SK-N-SH (cell line): ENCODE results near the gene PSAP. TPM values are rescaled to one million over a fixed set of nuclear protein-coding genes. Genes with fewer than 3 reads are reported as not detected.

Experiments
- CTCF ChIA-PET: fragments of 300-600, 350-600 bp; formaldehyde crosslinking; extraction: SDS; loops from one replicate; lab custom pipeline; 2021; lab: Yijun Ruan, JAX
- POLR2A ChIA-PET: fragments of 350-600 bp; sonication (Branson Sonifier 250); formaldehyde crosslinking; extraction: SDS; loops from one replicate; lab custom pipeline; 2020; ENCODE audit warnings: antibody characterized with exemption, inconsistent platforms; lab: Yijun Ruan, JAX
- DNase-seq: peaks from one replicate; pipeline ENCODE4 v3.0.0; 2012
- H2AFZ ChIP-seq: fragments of 200-600 bp; sonication (generic); 2 replicates; pipeline ENCODE4 v1.8.1; 2016; ENCODE audit warnings: antibody characterized with exemption, mild to moderate bottlenecking, low read depth
- H3F3A ChIP-seq: fragments of 200-600 bp; sonication (generic); replicated peaks from 2 replicates; pipeline ENCODE3; 2016; ENCODE audit warnings: antibody characterized with exemption, mild to moderate bottlenecking; ENCODE audit not compliant: insufficient read depth
- H3K27ac ChIP-seq, 2 experiments: fragments of 200-500 bp in 1 of 2; fragments of 200-600 bp in 1 of 2; sonication (Bioruptor generic) in 1 of 2; sonication (generic), shearing (Covaris generic) in 1 of 2; 2 replicates each; pipeline versions ENCODE4 v1.5.1 to v1.6.1; 2014 to 2016; ENCODE audit warnings: low read depth in 2 of 2, inconsistent platforms in 1 of 2, low read length in 1 of 2, mild to moderate bottlenecking in 1 of 2, mixed read lengths in 1 of 2
- H3K27me3 ChIP-seq: fragments of 200-600 bp; sonication (generic), shearing (Covaris generic); 2 replicates; pipeline ENCODE4 v1.6.1; 2016; ENCODE audit warnings: mixed run types; ENCODE audit not compliant: insufficient read depth
- H3K36me3 ChIP-seq, 2 experiments: fragments of 200-500 bp in 1 of 2; fragments of 200-600 bp in 1 of 2; sonication (Bioruptor generic) in 1 of 2; sonication (generic) in 1 of 2; replicated peaks in 1 of 2; 2 replicates each; pipeline versions ENCODE3 to v1.5.1; 2014 to 2016; ENCODE audit warnings: low read length in 1 of 2, mild to moderate bottlenecking in 1 of 2; ENCODE audit not compliant: insufficient read depth in 2 of 2, control insufficient read depth in 1 of 2
- H3K4me1 ChIP-seq, 2 experiments: fragments of 200-500 bp in 1 of 2; fragments of 200-600 bp in 1 of 2; sonication (Bioruptor generic) in 1 of 2; sonication (generic), shearing (Covaris generic) in 1 of 2; 2 replicates each; pipeline versions ENCODE4 v1.5.1 to v1.6.1; 2014 to 2016; ENCODE audit warnings: low read depth in 1 of 2, low read length in 1 of 2, mixed run types in 1 of 2; ENCODE audit not compliant: insufficient read depth in 2 of 2, control insufficient read depth in 1 of 2
- H3K4me2 ChIP-seq: fragments of 200-600 bp; sonication (generic), shearing (Covaris generic); 2 replicates; pipeline ENCODE4 v1.6.1; 2017; ENCODE audit warnings: mixed run types
- H3K4me3 ChIP-seq, 2 experiments: fragments of 200-500 bp in 1 of 2; fragments of 200-600 bp in 1 of 2; sonication (Bioruptor generic) in 1 of 2; sonication (generic), shearing (Covaris generic) in 1 of 2; 2 replicates each; pipeline versions ENCODE4 v1.5.1 to v1.8.1; 2014 to 2016; ENCODE audit warnings: low read depth in 2 of 2, inconsistent platforms in 1 of 2, low read length in 1 of 2, mild to moderate bottlenecking in 1 of 2, mixed read lengths in 1 of 2, moderate library complexity in 1 of 2
- H3K79me2 ChIP-seq: fragments of 200-600 bp; sonication (generic); 2 replicates; pipeline ENCODE4 v1.8.1; 2017; ENCODE audit warnings: mild to moderate bottlenecking; ENCODE audit not compliant: insufficient read depth
- H3K9ac ChIP-seq: fragments of 200-600 bp; sonication (generic); 2 replicates; pipeline ENCODE4 v1.6.1; 2017; ENCODE audit warnings: mixed run types
- H3K9me2 ChIP-seq: fragments of 200-600 bp; sonication (generic); 2 replicates; pipeline ENCODE4 v1.6.1; 2017; ENCODE audit warnings: mixed run types
- H3K9me3 ChIP-seq: fragments of 200-600 bp; sonication (generic); 2 replicates; pipeline ENCODE4 v1.6.1; 2017; ENCODE audit warnings: mixed run types, mild to moderate bottlenecking, moderate library complexity
- H4K20me1 ChIP-seq: fragments of 200-600 bp; sonication (generic); 2 replicates; pipeline ENCODE4 v1.6.1; 2017; ENCODE audit warnings: mild to moderate bottlenecking, mixed run types; ENCODE audit not compliant: insufficient read depth
- ELF1 ChIP-seq: IDR thresholded peaks from 2 replicates; pipeline ENCODE4 v1.4.0; 2012
- FOSL2 ChIP-seq: IDR thresholded peaks from 2 replicates; pipeline ENCODE4 v1.4.0; 2012; ENCODE audit warnings: low read depth, mild to moderate bottlenecking, moderate library complexity, borderline replicate concordance
- FOXJ3 ChIP-seq: sonication (generic); formaldehyde crosslinking; IDR thresholded peaks from 2 replicates; pipeline ENCODE4 v1.5.1; 2020; ENCODE audit warnings: mild to moderate bottlenecking, missing genetic modification reagents
- FOXM1 ChIP-seq: IDR thresholded peaks from 2 replicates; pipeline ENCODE4 v1.4.0; 2012; ENCODE audit warnings: low read depth, mild to moderate bottlenecking
- GATA2 ChIP-seq: sonication (generic); formaldehyde crosslinking; IDR thresholded peaks from 2 replicates; pipeline ENCODE4 v1.5.0; 2020; ENCODE audit warnings: mild to moderate bottlenecking, missing genetic modification reagents
- JUND ChIP-seq: IDR thresholded peaks from 2 replicates; pipeline ENCODE4 v1.4.0; 2012
- POLR2AphosphoS5 ChIP-seq: IDR thresholded peaks from 2 replicates; pipeline ENCODE4 v1.6.1; 2012; ENCODE audit warnings: low read depth, low read length
- RFX5 ChIP-seq: IDR thresholded peaks from 2 replicates; pipeline ENCODE4 v1.6.1; 2012; ENCODE audit warnings: mild to moderate bottlenecking, improper control_type of control experiment, low read length
- TCF12 ChIP-seq: IDR thresholded peaks from 2 replicates; pipeline ENCODE4 v1.4.0; 2012
- WGBS: methylation state at CpG from one replicate; pipeline ENCODE4 v1.1.6; 2017; ENCODE audit warnings: low lambda C conversion rate; 5-methylcytosine and 5-hydroxymethylcytosine counted together
- polyA plus RNA-seq, 3 experiments: library from polyadenylated mRNA; depleted of rRNA; stranded (reverse); fragments of >200 nt; gene quantifications; 2 replicates each; pipeline ENCODE4 v1.2.3, GENCODE V29; 2012
- TF ChIP-seq, protein P1 (sequence below): IDR thresholded peaks from 2 replicates; pipeline ENCODE4; 2012
- TF ChIP-seq, protein P2 (sequence below): fragments of 150-350 bp; IDR thresholded peaks from 2 replicates; pipeline ENCODE4 v1.6.1; 2016; ENCODE audit warnings: mild to moderate bottlenecking, low read depth, low read length
- TF ChIP-seq, protein P3 (sequence below): IDR thresholded peaks from 2 replicates; pipeline ENCODE4 v1.6.1; 2012; ENCODE audit warnings: mild to moderate bottlenecking, low read depth, low read length, moderate library complexity
- TF ChIP-seq, protein P4 (sequence below): IDR thresholded peaks from 2 replicates; pipeline ENCODE4 v1.4.0; 2012; ENCODE audit warnings: low read depth, borderline replicate concordance
- TF ChIP-seq, protein P5 (sequence below): fragments of 200-600 bp; sonication (generic); IDR thresholded peaks from 2 replicates; pipeline ENCODE4 v1.6.1; 2017; ENCODE audit warnings: antibody characterized with exemption, mild to moderate bottlenecking, moderate library complexity

The PSAP gene
- polyA plus RNA-seq, 1 of the 3 experiments (the other 2 are of a cell fraction), result 1,647 TPM

DNA sequence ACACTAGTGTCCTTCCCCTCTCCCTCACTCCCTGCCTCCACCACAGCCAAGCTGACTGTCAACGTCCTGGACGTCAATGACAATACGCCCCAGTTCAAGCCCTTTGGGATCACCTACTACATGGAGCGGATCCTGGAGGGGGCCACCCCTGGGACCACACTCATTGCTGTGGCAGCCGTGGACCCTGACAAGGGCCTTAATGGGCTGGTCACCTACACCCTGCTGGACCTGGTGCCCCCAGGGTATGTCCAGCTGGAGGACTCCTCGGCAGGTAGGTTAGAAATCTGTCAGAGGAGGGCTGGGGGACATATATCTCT lies 52.8 kb downstream of the PSAP start:
- H3K9me3 ChIP-seq, result no peaks in the 10 kb centered on the region

More for the DNA sequence above, 52.8 kb downstream of the PSAP start:
- Histone ChIP-seq H3K36me3 (no peaks in the 10 kb centered on the region), H3K27me3 (no peaks in the 10 kb centered on the region), H3K79me2 (no peaks in the 10 kb centered on the region), H3K9ac (no peak overlapping the region), H4K20me1 (no peaks in the 10 kb centered on the region), H3K4me2 (no peak overlapping the region), H3K9me2 (no peaks in the 10 kb centered on the region), H2AFZ (no peak overlapping the region), H3K4me3 (no peak overlapping the region), H3F3A (no peaks in the 10 kb centered on the region), H3K4me1 (no peaks in the 10 kb centered on the region), H3K27ac (no peak overlapping the region)
- CTCF ChIA-PET, result interaction anchor here (0.9 to 1.5 kb wide), 4 partner anchors 9 to 70 kb away, joined by 3 to 5 read pairs (median 3); no protein-coding TSS in a partner anchor
- DNase-seq, result no peak
- POLR2A ChIA-PET, result no interaction called here
- WGBS, result 61% methylated on average over 5 of the region's 6 CpGs
- TF ChIP-seq, protein P1, sequence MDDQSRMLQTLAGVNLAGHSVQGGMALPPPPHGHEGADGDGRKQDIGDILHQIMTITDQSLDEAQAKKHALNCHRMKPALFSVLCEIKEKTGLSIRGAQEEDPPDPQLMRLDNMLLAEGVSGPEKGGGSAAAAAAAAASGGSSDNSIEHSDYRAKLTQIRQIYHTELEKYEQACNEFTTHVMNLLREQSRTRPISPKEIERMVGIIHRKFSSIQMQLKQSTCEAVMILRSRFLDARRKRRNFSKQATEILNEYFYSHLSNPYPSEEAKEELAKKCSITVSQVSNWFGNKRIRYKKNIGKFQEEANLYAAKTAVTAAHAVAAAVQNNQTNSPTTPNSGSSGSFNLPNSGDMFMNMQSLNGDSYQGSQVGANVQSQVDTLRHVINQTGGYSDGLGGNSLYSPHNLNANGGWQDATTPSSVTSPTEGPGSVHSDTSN, result no peak
- TF ChIP-seq FOXM1, result no peak
- TF ChIP-seq, protein P2, sequence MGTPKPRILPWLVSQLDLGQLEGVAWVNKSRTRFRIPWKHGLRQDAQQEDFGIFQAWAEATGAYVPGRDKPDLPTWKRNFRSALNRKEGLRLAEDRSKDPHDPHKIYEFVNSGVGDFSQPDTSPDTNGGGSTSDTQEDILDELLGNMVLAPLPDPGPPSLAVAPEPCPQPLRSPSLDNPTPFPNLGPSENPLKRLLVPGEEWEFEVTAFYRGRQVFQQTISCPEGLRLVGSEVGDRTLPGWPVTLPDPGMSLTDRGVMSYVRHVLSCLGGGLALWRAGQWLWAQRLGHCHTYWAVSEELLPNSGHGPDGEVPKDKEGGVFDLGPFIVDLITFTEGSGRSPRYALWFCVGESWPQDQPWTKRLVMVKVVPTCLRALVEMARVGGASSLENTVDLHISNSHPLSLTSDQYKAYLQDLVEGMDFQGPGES, result no peak
- no peak for TF ChIP-seq JUND
- no peak for TF ChIP-seq FOXJ3
- no peak for TF ChIP-seq POLR2AphosphoS5
- no peak for TF ChIP-seq GATA2 (CRISPR knock-in tag)
- no peak for TF ChIP-seq TCF12
- TF ChIP-seq, protein P3, sequence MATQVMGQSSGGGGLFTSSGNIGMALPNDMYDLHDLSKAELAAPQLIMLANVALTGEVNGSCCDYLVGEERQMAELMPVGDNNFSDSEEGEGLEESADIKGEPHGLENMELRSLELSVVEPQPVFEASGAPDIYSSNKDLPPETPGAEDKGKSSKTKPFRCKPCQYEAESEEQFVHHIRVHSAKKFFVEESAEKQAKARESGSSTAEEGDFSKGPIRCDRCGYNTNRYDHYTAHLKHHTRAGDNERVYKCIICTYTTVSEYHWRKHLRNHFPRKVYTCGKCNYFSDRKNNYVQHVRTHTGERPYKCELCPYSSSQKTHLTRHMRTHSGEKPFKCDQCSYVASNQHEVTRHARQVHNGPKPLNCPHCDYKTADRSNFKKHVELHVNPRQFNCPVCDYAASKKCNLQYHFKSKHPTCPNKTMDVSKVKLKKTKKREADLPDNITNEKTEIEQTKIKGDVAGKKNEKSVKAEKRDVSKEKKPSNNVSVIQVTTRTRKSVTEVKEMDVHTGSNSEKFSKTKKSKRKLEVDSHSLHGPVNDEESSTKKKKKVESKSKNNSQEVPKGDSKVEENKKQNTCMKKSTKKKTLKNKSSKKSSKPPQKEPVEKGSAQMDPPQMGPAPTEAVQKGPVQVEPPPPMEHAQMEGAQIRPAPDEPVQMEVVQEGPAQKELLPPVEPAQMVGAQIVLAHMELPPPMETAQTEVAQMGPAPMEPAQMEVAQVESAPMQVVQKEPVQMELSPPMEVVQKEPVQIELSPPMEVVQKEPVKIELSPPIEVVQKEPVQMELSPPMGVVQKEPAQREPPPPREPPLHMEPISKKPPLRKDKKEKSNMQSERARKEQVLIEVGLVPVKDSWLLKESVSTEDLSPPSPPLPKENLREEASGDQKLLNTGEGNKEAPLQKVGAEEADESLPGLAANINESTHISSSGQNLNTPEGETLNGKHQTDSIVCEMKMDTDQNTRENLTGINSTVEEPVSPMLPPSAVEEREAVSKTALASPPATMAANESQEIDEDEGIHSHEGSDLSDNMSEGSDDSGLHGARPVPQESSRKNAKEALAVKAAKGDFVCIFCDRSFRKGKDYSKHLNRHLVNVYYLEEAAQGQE, result no peak
- TF ChIP-seq, protein P4, sequence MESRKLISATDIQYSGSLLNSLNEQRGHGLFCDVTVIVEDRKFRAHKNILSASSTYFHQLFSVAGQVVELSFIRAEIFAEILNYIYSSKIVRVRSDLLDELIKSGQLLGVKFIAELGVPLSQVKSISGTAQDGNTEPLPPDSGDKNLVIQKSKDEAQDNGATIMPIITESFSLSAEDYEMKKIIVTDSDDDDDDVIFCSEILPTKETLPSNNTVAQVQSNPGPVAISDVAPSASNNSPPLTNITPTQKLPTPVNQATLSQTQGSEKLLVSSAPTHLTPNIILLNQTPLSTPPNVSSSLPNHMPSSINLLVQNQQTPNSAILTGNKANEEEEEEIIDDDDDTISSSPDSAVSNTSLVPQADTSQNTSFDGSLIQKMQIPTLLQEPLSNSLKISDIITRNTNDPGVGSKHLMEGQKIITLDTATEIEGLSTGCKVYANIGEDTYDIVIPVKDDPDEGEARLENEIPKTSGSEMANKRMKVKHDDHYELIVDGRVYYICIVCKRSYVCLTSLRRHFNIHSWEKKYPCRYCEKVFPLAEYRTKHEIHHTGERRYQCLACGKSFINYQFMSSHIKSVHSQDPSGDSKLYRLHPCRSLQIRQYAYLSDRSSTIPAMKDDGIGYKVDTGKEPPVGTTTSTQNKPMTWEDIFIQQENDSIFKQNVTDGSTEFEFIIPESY, result no peak
- TF ChIP-seq, protein P5, sequence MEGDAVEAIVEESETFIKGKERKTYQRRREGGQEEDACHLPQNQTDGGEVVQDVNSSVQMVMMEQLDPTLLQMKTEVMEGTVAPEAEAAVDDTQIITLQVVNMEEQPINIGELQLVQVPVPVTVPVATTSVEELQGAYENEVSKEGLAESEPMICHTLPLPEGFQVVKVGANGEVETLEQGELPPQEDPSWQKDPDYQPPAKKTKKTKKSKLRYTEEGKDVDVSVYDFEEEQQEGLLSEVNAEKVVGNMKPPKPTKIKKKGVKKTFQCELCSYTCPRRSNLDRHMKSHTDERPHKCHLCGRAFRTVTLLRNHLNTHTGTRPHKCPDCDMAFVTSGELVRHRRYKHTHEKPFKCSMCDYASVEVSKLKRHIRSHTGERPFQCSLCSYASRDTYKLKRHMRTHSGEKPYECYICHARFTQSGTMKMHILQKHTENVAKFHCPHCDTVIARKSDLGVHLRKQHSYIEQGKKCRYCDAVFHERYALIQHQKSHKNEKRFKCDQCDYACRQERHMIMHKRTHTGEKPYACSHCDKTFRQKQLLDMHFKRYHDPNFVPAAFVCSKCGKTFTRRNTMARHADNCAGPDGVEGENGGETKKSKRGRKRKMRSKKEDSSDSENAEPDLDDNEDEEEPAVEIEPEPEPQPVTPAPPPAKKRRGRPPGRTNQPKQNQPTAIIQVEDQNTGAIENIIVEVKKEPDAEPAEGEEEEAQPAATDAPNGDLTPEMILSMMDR, result no peak
- no peak for TF ChIP-seq RFX5
- TF ChIP-seq FOSL2, result no peak
- no peak for TF ChIP-seq ELF1
